Stimulated activated CD8-positive, alpha-beta memory T cell treated with anti-CD3 and anti-CD28 coated beads, Interleukin-4, amount 100 ng/mL, for 24 hours (primary cell): ENCODE results near the gene ZNF678.

Source experiments
- DNase-seq: peaks from one replicate; pipeline ENCODE4 v3.0.0-alpha.2; 2020; ENCODE audit warnings: low read depth

ZNF678 gene

GRCh38 chr1:227723474-227723873 lies 160.1 kb downstream of the ZNF678 start:
- no peak for DNase-seq

DNA sequence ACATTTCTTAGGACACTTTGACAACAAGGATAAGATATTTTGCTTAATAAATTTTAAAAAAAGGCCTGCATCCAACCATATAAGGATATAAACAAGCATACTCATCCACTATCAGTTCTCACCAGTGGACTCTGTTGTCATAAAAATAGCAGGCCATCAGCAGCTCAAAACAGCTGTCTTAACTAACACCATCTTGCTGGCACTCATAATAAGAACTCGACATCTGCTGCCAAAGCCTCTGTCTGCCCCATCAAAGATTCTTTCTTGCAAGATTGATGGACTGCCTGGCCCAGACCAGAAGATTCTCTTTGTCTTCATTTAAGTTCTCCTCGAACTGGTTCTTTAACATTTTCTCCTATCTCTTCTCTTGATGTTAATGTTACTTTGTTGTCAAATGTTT lies 161.7 kb downstream of the ZNF678 start:
- DNase-seq: no peak

- no peak for DNase-seq
These were observed 163.0 kb downstream of the ZNF678 start for GRCh38 chr1:227726318-227726717.
